SK-N-SH (cell line): ENCODE results near the gene ARHGEF10L. TPM values are rescaled to one million over a fixed set of nuclear protein-coding genes. Genes with fewer than 3 reads are reported as not detected.

Experiments
- CTCF ChIA-PET: fragments of 300-600, 350-600 bp; formaldehyde crosslinking; extraction: SDS; loops from one replicate; lab custom pipeline; 2021; lab: Yijun Ruan, JAX
- POLR2A ChIA-PET: fragments of 350-600 bp; sonication (Branson Sonifier 250); formaldehyde crosslinking; extraction: SDS; loops from one replicate; lab custom pipeline; 2020; ENCODE audit warnings: antibody characterized with exemption, inconsistent platforms; lab: Yijun Ruan, JAX
- DNase-seq: peaks from one replicate; pipeline ENCODE4 v3.0.0; 2012
- H2AFZ ChIP-seq: fragments of 200-600 bp; sonication (generic); 2 replicates; pipeline ENCODE4 v1.8.1; 2016; ENCODE audit warnings: antibody characterized with exemption, mild to moderate bottlenecking, low read depth
- H3F3A ChIP-seq: fragments of 200-600 bp; sonication (generic); replicated peaks from 2 replicates; pipeline ENCODE3; 2016; ENCODE audit warnings: antibody characterized with exemption, mild to moderate bottlenecking; ENCODE audit not compliant: insufficient read depth
- H3K27ac ChIP-seq, 2 experiments: fragments of 200-500 bp in 1 of 2; fragments of 200-600 bp in 1 of 2; sonication (Bioruptor generic) in 1 of 2; sonication (generic), shearing (Covaris generic) in 1 of 2; 2 replicates each; pipeline versions ENCODE4 v1.5.1 to v1.6.1; 2014 to 2016; ENCODE audit warnings: low read depth in 2 of 2, inconsistent platforms in 1 of 2, low read length in 1 of 2, mild to moderate bottlenecking in 1 of 2, mixed read lengths in 1 of 2
- H3K27me3 ChIP-seq: fragments of 200-600 bp; sonication (generic), shearing (Covaris generic); 2 replicates; pipeline ENCODE4 v1.6.1; 2016; ENCODE audit warnings: mixed run types; ENCODE audit not compliant: insufficient read depth
- H3K36me3 ChIP-seq, 2 experiments: fragments of 200-500 bp in 1 of 2; fragments of 200-600 bp in 1 of 2; sonication (Bioruptor generic) in 1 of 2; sonication (generic) in 1 of 2; replicated peaks in 1 of 2; 2 replicates each; pipeline versions ENCODE3 to v1.5.1; 2014 to 2016; ENCODE audit warnings: low read length in 1 of 2, mild to moderate bottlenecking in 1 of 2; ENCODE audit not compliant: insufficient read depth in 2 of 2, control insufficient read depth in 1 of 2
- H3K4me1 ChIP-seq, 2 experiments: fragments of 200-500 bp in 1 of 2; fragments of 200-600 bp in 1 of 2; sonication (Bioruptor generic) in 1 of 2; sonication (generic), shearing (Covaris generic) in 1 of 2; 2 replicates each; pipeline versions ENCODE4 v1.5.1 to v1.6.1; 2014 to 2016; ENCODE audit warnings: low read depth in 1 of 2, low read length in 1 of 2, mixed run types in 1 of 2; ENCODE audit not compliant: insufficient read depth in 2 of 2, control insufficient read depth in 1 of 2
- H3K4me2 ChIP-seq: fragments of 200-600 bp; sonication (generic), shearing (Covaris generic); 2 replicates; pipeline ENCODE4 v1.6.1; 2017; ENCODE audit warnings: mixed run types
- H3K4me3 ChIP-seq, 2 experiments: fragments of 200-500 bp in 1 of 2; fragments of 200-600 bp in 1 of 2; sonication (Bioruptor generic) in 1 of 2; sonication (generic), shearing (Covaris generic) in 1 of 2; 2 replicates each; pipeline versions ENCODE4 v1.5.1 to v1.8.1; 2014 to 2016; ENCODE audit warnings: low read depth in 2 of 2, inconsistent platforms in 1 of 2, low read length in 1 of 2, mild to moderate bottlenecking in 1 of 2, mixed read lengths in 1 of 2, moderate library complexity in 1 of 2
- H3K79me2 ChIP-seq: fragments of 200-600 bp; sonication (generic); 2 replicates; pipeline ENCODE4 v1.8.1; 2017; ENCODE audit warnings: mild to moderate bottlenecking; ENCODE audit not compliant: insufficient read depth
- H3K9ac ChIP-seq: fragments of 200-600 bp; sonication (generic); 2 replicates; pipeline ENCODE4 v1.6.1; 2017; ENCODE audit warnings: mixed run types
- H3K9me2 ChIP-seq: fragments of 200-600 bp; sonication (generic); 2 replicates; pipeline ENCODE4 v1.6.1; 2017; ENCODE audit warnings: mixed run types
- H3K9me3 ChIP-seq: fragments of 200-600 bp; sonication (generic); 2 replicates; pipeline ENCODE4 v1.6.1; 2017; ENCODE audit warnings: mixed run types, mild to moderate bottlenecking, moderate library complexity
- H4K20me1 ChIP-seq: fragments of 200-600 bp; sonication (generic); 2 replicates; pipeline ENCODE4 v1.6.1; 2017; ENCODE audit warnings: mild to moderate bottlenecking, mixed run types; ENCODE audit not compliant: insufficient read depth
- CHD2 ChIP-seq: fragments of 150-350 bp; IDR thresholded peaks from 2 replicates; pipeline ENCODE4 v1.6.1; 2018; ENCODE audit warnings: low read length; ENCODE audit not compliant: partially characterized antibody
- ELF1 ChIP-seq: IDR thresholded peaks from 2 replicates; pipeline ENCODE4 v1.4.0; 2012
- FOSL2 ChIP-seq: IDR thresholded peaks from 2 replicates; pipeline ENCODE4 v1.4.0; 2012; ENCODE audit warnings: low read depth, mild to moderate bottlenecking, moderate library complexity, borderline replicate concordance
- FOXJ3 ChIP-seq: sonication (generic); formaldehyde crosslinking; IDR thresholded peaks from 2 replicates; pipeline ENCODE4 v1.5.1; 2020; ENCODE audit warnings: mild to moderate bottlenecking, missing genetic modification reagents
- GABPA ChIP-seq: IDR thresholded peaks from 2 replicates; pipeline ENCODE4 v1.4.0; 2012; ENCODE audit warnings: low read depth, mild to moderate bottlenecking
- MXI1 ChIP-seq: IDR thresholded peaks from 2 replicates; pipeline ENCODE4 v1.6.1; 2012; ENCODE audit warnings: mild to moderate bottlenecking, low read depth, low read length, improper control_type of control experiment
- NFIC ChIP-seq: IDR thresholded peaks from 2 replicates; pipeline ENCODE4 v1.4.0; 2012; ENCODE audit warnings: borderline replicate concordance
- NRF1 ChIP-seq: IDR thresholded peaks from 2 replicates; pipeline ENCODE4 v1.6.1; 2012; ENCODE audit warnings: low read depth, mild to moderate bottlenecking, low read length
- POLR2AphosphoS5 ChIP-seq: IDR thresholded peaks from 2 replicates; pipeline ENCODE4 v1.6.1; 2012; ENCODE audit warnings: low read depth, low read length
- RAD21 ChIP-seq: IDR thresholded peaks from 2 replicates; pipeline ENCODE4 v1.6.1; 2012; ENCODE audit warnings: mild to moderate bottlenecking, low read length
- RFX5 ChIP-seq: IDR thresholded peaks from 2 replicates; pipeline ENCODE4 v1.6.1; 2012; ENCODE audit warnings: mild to moderate bottlenecking, improper control_type of control experiment, low read length
- RXRA ChIP-seq: IDR thresholded peaks from 2 replicates; pipeline ENCODE4 v1.4.0; 2012; ENCODE audit warnings: low read depth, mild to moderate bottlenecking, borderline replicate concordance
- SIN3A ChIP-seq: IDR thresholded peaks from 2 replicates; pipeline ENCODE4 v1.6.1; 2012; ENCODE audit warnings: low read depth, mild to moderate bottlenecking, low read length, moderate library complexity, borderline replicate concordance
- SMC3 ChIP-seq: IDR thresholded peaks from 2 replicates; pipeline ENCODE4 v1.6.1; 2012; ENCODE audit warnings: low read depth, low read length, improper control_type of control experiment
- WGBS: methylation state at CpG from one replicate; pipeline ENCODE4 v1.1.6; 2017; ENCODE audit warnings: low lambda C conversion rate; 5-methylcytosine and 5-hydroxymethylcytosine counted together
- polyA plus RNA-seq, 3 experiments: library from polyadenylated mRNA; depleted of rRNA; stranded (reverse); fragments of >200 nt; gene quantifications; 2 replicates each; pipeline ENCODE4 v1.2.3, GENCODE V29; 2012
- TF ChIP-seq, protein P1 (sequence below): IDR thresholded peaks from 2 replicates; pipeline ENCODE4 v1.4.0; 2012; ENCODE audit warnings: low read depth
- TF ChIP-seq, protein P2 (sequence below): IDR thresholded peaks from 2 replicates; pipeline ENCODE4 v1.6.1; 2012; ENCODE audit warnings: mild to moderate bottlenecking, low read depth, low read length, moderate library complexity
- TF ChIP-seq, protein P3 (sequence below): IDR thresholded peaks from 2 replicates; pipeline ENCODE4 v1.4.0; 2012; ENCODE audit warnings: low read depth, borderline replicate concordance
- TF ChIP-seq, protein P4 (sequence below): IDR thresholded peaks from 2 replicates; pipeline ENCODE4 v1.4.0; 2012; ENCODE audit warnings: low read depth, borderline replicate concordance
- TF ChIP-seq, protein P5 (sequence below): fragments of 150-350 bp; IDR thresholded peaks from 2 replicates; pipeline ENCODE4 v1.6.1; 2016; ENCODE audit warnings: mild to moderate bottlenecking, low read depth, low read length

Gene ARHGEF10L
- polyA plus RNA-seq, 1 of the 3 experiments (the other 2 are of a cell fraction): 12.5 TPM

DNA sequence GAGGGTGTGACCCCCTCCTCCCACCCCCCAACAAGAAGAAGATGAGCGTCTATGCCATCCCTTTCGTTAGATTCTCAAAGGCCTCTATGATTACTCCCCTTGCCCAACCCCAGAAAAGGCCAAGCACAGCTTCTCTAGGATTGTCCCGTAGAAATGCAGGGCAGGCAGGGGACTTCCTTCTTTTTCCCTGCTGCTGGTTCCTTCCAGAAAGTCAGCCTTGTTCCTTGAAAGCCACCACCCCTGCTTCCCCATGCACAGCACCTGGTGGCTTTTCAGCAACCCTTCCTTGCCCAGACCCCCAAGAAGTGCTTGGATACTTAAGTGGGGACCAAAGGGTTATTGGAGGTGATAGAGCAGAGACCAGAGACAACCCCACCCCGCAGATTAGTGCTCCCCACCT is 75.1 kb downstream of the ARHGEF10L start (continued):
- TF ChIP-seq CHD2 (no peak), GABPA (no peak), SIN3A (no peak)
- TF ChIP-seq, protein P1, sequence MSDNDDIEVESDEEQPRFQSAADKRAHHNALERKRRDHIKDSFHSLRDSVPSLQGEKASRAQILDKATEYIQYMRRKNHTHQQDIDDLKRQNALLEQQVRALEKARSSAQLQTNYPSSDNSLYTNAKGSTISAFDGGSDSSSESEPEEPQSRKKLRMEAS: no peak

DNA sequence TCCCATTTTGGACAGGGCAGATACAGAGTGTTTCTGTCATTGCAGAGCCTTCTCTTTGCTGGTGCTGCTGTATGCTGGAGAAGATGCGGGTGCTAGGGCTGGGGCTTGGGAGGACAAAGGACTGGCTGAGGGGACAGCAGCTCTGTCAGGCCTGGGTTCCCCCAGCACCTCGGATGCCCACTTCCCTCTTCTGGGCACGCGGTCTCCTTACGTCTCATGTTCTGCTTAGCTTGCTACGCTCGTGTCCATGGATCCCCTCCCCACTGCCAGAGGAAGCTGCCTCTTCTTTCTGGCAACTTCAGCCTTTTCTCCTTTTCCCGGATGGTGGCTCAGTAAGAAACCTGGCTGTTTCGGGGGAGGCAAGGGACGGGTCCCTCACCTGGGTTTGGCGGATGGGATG is 75.7 kb downstream of the ARHGEF10L start:
- POLR2A ChIA-PET: no interaction called here
- CTCF ChIA-PET: interaction anchor here (1.1 to 38.1 kb wide), 3 partner anchors 8 to 967 kb away, joined by 3 to 707 read pairs (median 12); no protein-coding TSS in a partner anchor
- WGBS: 95% methylated on average over 11 of the region's 11 CpGs

DNA sequence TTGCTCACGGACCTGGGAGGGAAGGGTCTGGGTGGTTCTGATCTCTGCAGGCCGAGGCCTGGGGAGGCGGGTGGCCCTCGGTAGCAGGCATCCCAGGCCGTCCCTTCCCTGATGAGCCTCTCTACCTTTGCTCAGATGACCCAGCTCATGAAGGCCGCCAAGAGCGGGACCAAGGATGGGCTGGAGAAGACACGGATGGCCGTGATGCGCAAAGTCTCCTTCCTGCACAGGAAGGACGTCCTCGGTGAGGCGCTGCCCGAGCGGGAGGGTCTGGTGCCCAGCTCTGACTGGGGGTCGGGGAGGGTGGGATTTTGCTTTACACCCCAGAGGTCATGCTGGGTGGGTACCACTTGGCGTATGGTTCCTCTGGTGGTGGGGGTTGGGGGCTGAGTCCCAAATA is 76.5 kb downstream of the ARHGEF10L start:
- Histone ChIP-seq H3F3A (no peaks in the 10 kb centered on the region), H3K9me2 (no peaks in the 10 kb centered on the region), H2AFZ (no peak overlapping the region), H3K27me3 (no peaks in the 10 kb centered on the region), H3K27ac (no peak overlapping the region), H3K4me2 (no peak overlapping the region), H3K9ac (no peak overlapping the region), H3K36me3 (peaks cover 0 to 11% of the 10 kb centered on the region in 2 experiments), H3K4me3 (no peak overlapping the region), H3K4me1 (peaks cover 0 to 14% of the 10 kb centered on the region in 2 experiments; a peak in 1 of 4 replicates), H3K9me3 (no peaks in the 10 kb centered on the region), H4K20me1 (no peaks in the 10 kb centered on the region), H3K79me2 (no peaks in the 10 kb centered on the region)
- DNase-seq: no peak
- WGBS: 100% methylated on average over 10 of the region's 17 CpGs
- POLR2A ChIA-PET: no interaction called here
- CTCF ChIA-PET: interaction anchor here (1.0 to 38.1 kb wide), 4 partner anchors 9 to 966 kb away, joined by 3 to 707 read pairs (median 8); no protein-coding TSS in a partner anchor
- TF ChIP-seq GABPA (no peak), RAD21 (no peak), RFX5 (no peak), NFIC (no peak), FOSL2 (no peak), MXI1 (no peak), POLR2AphosphoS5 (no peak), ELF1 (no peak)
- TF ChIP-seq, protein P2, sequence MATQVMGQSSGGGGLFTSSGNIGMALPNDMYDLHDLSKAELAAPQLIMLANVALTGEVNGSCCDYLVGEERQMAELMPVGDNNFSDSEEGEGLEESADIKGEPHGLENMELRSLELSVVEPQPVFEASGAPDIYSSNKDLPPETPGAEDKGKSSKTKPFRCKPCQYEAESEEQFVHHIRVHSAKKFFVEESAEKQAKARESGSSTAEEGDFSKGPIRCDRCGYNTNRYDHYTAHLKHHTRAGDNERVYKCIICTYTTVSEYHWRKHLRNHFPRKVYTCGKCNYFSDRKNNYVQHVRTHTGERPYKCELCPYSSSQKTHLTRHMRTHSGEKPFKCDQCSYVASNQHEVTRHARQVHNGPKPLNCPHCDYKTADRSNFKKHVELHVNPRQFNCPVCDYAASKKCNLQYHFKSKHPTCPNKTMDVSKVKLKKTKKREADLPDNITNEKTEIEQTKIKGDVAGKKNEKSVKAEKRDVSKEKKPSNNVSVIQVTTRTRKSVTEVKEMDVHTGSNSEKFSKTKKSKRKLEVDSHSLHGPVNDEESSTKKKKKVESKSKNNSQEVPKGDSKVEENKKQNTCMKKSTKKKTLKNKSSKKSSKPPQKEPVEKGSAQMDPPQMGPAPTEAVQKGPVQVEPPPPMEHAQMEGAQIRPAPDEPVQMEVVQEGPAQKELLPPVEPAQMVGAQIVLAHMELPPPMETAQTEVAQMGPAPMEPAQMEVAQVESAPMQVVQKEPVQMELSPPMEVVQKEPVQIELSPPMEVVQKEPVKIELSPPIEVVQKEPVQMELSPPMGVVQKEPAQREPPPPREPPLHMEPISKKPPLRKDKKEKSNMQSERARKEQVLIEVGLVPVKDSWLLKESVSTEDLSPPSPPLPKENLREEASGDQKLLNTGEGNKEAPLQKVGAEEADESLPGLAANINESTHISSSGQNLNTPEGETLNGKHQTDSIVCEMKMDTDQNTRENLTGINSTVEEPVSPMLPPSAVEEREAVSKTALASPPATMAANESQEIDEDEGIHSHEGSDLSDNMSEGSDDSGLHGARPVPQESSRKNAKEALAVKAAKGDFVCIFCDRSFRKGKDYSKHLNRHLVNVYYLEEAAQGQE: no peak
- TF ChIP-seq, protein P3, sequence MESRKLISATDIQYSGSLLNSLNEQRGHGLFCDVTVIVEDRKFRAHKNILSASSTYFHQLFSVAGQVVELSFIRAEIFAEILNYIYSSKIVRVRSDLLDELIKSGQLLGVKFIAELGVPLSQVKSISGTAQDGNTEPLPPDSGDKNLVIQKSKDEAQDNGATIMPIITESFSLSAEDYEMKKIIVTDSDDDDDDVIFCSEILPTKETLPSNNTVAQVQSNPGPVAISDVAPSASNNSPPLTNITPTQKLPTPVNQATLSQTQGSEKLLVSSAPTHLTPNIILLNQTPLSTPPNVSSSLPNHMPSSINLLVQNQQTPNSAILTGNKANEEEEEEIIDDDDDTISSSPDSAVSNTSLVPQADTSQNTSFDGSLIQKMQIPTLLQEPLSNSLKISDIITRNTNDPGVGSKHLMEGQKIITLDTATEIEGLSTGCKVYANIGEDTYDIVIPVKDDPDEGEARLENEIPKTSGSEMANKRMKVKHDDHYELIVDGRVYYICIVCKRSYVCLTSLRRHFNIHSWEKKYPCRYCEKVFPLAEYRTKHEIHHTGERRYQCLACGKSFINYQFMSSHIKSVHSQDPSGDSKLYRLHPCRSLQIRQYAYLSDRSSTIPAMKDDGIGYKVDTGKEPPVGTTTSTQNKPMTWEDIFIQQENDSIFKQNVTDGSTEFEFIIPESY: no peak
- TF ChIP-seq, protein P4, sequence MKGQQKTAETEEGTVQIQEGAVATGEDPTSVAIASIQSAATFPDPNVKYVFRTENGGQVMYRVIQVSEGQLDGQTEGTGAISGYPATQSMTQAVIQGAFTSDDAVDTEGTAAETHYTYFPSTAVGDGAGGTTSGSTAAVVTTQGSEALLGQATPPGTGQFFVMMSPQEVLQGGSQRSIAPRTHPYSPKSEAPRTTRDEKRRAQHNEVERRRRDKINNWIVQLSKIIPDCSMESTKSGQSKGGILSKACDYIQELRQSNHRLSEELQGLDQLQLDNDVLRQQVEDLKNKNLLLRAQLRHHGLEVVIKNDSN: no peak

More for the DNA sequence above, 75.7 kb downstream of the ARHGEF10L start:
- H3K79me2 ChIP-seq: no peaks in the 10 kb centered on the region
- H2AFZ ChIP-seq: no peak overlapping the region
- H3K4me3 ChIP-seq: no peak overlapping the region
- DNase-seq: no peak
- H3K9ac ChIP-seq: no peak overlapping the region
- H3K36me3 ChIP-seq: peaks cover 0 to 13% of the 10 kb centered on the region in 2 experiments
- H3K9me2 ChIP-seq: no peaks in the 10 kb centered on the region
- no peaks in the 10 kb centered on the region for H3K27me3 ChIP-seq
- peaks cover 0 to 14% of the 10 kb centered on the region in 2 experiments; a peak in 1 of 4 replicates for H3K4me1 ChIP-seq
- no peaks in the 10 kb centered on the region for H3K9me3 ChIP-seq
- no peak overlapping the region for H3K27ac ChIP-seq
- H4K20me1 ChIP-seq: no peaks in the 10 kb centered on the region
- no peaks in the 10 kb centered on the region for H3F3A ChIP-seq
- TF ChIP-seq NRF1: no peak
- no peak for TF ChIP-seq RXRA
- TF ChIP-seq, protein P5, sequence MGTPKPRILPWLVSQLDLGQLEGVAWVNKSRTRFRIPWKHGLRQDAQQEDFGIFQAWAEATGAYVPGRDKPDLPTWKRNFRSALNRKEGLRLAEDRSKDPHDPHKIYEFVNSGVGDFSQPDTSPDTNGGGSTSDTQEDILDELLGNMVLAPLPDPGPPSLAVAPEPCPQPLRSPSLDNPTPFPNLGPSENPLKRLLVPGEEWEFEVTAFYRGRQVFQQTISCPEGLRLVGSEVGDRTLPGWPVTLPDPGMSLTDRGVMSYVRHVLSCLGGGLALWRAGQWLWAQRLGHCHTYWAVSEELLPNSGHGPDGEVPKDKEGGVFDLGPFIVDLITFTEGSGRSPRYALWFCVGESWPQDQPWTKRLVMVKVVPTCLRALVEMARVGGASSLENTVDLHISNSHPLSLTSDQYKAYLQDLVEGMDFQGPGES: no peak
- no peak for TF ChIP-seq SMC3
- TF ChIP-seq FOXJ3 (CRISPR knock-in tag): no peak
- no peak for TF ChIP-seq POLR2AphosphoS5
- H3K4me2 ChIP-seq: no peak overlapping the region
